Stimulated activated CD8-positive, alpha-beta memory T cell treated with anti-CD3 and anti-CD28 coated beads, Interleukin-15, amount 100 ng/mL, for 4 hours (primary cell): ENCODE measurements around the gene MLANA.

Experiments used
- DNase-seq, 2 donors: peaks; one replicate each; pipeline ENCODE4 v3.0.0-alpha.2; 2020; ENCODE audit warnings: low read depth in 2 of 2

MLANA gene

GRCh38 chr9:5890641-5891040, at the start of gene MLANA:
TSS of gene MLANA (plus strand) at chr9:5890889. CDS start at chr9:5892475, 1,586 bp downstream.
- no peak for DNase-seq

GRCh38 chr9:5841771-5842573, 48.7 kb upstream of the MLANA start:
- peak; percentile 27 to 32 for DNase-seq

- no peak for DNase-seq
Measured at GRCh38 chr9:5842929-5843793, 47.5 kb upstream of the MLANA start.

- DNase-seq = no peak
Measured at GRCh38 chr9:5843794-5844471, 46.8 kb upstream of the MLANA start.

- DNase-seq = no peak
Measured at GRCh38 chr9:5845157-5845531, 45.5 kb upstream of the MLANA start.

- no peak for DNase-seq
Measured at GRCh38 chr9:5846096-5846495, 44.6 kb upstream of the MLANA start.

GRCh38 chr9:5846501-5846921, 44.2 kb upstream of the MLANA start:
- no peak for DNase-seq

- no peak for DNase-seq
Measured at GRCh38 chr9:5848372-5848882, 42.3 kb upstream of the MLANA start.

GRCh38 chr9:5850724-5851122, 40.0 kb upstream of the MLANA start:
- no peak for DNase-seq

- no peak for DNase-seq
Measured at GRCh38 chr9:5851445-5851844, 39.2 kb upstream of the MLANA start.

- DNase-seq = no peak
Measured at GRCh38 chr9:5852987-5853386, 37.7 kb upstream of the MLANA start.

GRCh38 chr9:5853617-5854016, 37.1 kb upstream of the MLANA start:
- no peak for DNase-seq

GRCh38 chr9:5854063-5854790, 36.5 kb upstream of the MLANA start:
- no peak for DNase-seq

GRCh38 chr9:5857928-5858327, 32.8 kb upstream of the MLANA start:
- no peak for DNase-seq

- DNase-seq = no peak
Measured at GRCh38 chr9:5858833-5859232, 31.9 kb upstream of the MLANA start.

- DNase-seq = no peak
Measured at GRCh38 chr9:5863092-5863746, 27.5 kb upstream of the MLANA start.

- DNase-seq = no peak
Measured at GRCh38 chr9:5864446-5864845, 26.2 kb upstream of the MLANA start.

- DNase-seq = no peak
Measured at GRCh38 chr9:5866272-5866671, 24.4 kb upstream of the MLANA start.

GRCh38 chr9:5866685-5867084, 24.0 kb upstream of the MLANA start:
- DNase-seq = no peak

GRCh38 chr9:5868235-5868634, 22.5 kb upstream of the MLANA start:
- DNase-seq = no peak
